GM12878 (cell line): ENCODE results near the gene ZNF212.

Source experiments
- FOS ChIP-seq: IDR thresholded peaks from 3 replicates; pipeline ENCODE4 v1.6.1; 2011; ENCODE audit warnings: borderline replicate concordance; ENCODE audit not compliant: insufficient read length; ENCODE audit errors: extremely low read depth
- FOXM1 ChIP-seq: IDR thresholded peaks from 2 replicates; pipeline ENCODE4 v1.6.1; 2012; ENCODE audit warnings: low read depth, mild to moderate bottlenecking, inconsistent platforms, low read length, moderate library complexity
- NFIC ChIP-seq: IDR thresholded peaks from 2 replicates; pipeline ENCODE4 v1.6.1; 2012; ENCODE audit warnings: low read depth, mild to moderate bottlenecking, inconsistent platforms, low read length, moderate library complexity
- POLR2A ChIP-seq: IDR thresholded peaks from 2 replicates; pipeline ENCODE4 v1.6.1; 2011; ENCODE audit warnings: low read depth, mild to moderate bottlenecking, low read length
- POLR2AphosphoS5 ChIP-seq: IDR thresholded peaks from 2 replicates; pipeline ENCODE4 v1.6.1; 2011; ENCODE audit warnings: mild to moderate bottlenecking, low read length, inconsistent platforms
- RFX5 ChIP-seq: IDR thresholded peaks from 2 replicates; pipeline ENCODE4 v1.6.1; 2011; ENCODE audit warnings: low read depth, low read length, improper control_type of control experiment
- ZNF622 ChIP-seq: fragments of 450-650 bp; IDR thresholded peaks from 2 replicates; pipeline ENCODE4 v1.6.1; 2017; ENCODE audit warnings: mild to moderate bottlenecking, inconsistent platforms
- TF ChIP-seq, protein P1 (sequence below), 3 experiments: IDR thresholded peaks in 2 of 3; conservative IDR thresholded peaks in 1 of 3; 2 replicates each; pipeline ENCODE4 v1.5.1; 2011; ENCODE audit warnings: low read depth in 3 of 3, low read length in 3 of 3, mild to moderate bottlenecking in 3 of 3, control low read depth in 2 of 3, moderate library complexity in 2 of 3, inconsistent platforms in 1 of 3, mixed read lengths in 1 of 3; ENCODE audit not compliant: control insufficient read depth in 2 of 3, insufficient read depth in 1 of 3; ENCODE audit errors: extremely low read depth in 1 of 3
- TF ChIP-seq, protein P2 (sequence below): IDR thresholded peaks from 2 replicates; pipeline ENCODE4 v1.6.1; 2012; ENCODE audit warnings: mild to moderate bottlenecking, low read depth, low read length

DNA sequence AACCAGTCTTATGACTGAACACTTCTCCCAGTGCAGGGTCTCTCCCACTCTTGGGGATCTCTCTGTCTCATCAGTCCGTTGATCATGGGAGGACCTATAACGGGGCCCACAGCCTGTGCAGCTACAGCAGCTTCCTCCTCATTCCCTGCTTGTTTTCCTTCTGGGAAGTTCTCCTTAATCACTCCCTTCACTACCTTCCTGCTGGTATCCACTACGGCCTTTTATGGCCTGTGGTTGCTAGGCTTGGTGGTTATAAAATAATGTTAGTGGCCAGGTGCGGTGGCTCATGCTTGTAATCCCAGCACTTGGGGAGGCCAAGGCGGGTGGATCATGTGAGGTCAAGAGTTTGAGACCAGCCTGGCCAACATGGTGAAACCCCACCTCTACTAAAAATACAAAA lies 47.6 kb upstream of the ZNF212 start:
- TF ChIP-seq, protein P1, sequence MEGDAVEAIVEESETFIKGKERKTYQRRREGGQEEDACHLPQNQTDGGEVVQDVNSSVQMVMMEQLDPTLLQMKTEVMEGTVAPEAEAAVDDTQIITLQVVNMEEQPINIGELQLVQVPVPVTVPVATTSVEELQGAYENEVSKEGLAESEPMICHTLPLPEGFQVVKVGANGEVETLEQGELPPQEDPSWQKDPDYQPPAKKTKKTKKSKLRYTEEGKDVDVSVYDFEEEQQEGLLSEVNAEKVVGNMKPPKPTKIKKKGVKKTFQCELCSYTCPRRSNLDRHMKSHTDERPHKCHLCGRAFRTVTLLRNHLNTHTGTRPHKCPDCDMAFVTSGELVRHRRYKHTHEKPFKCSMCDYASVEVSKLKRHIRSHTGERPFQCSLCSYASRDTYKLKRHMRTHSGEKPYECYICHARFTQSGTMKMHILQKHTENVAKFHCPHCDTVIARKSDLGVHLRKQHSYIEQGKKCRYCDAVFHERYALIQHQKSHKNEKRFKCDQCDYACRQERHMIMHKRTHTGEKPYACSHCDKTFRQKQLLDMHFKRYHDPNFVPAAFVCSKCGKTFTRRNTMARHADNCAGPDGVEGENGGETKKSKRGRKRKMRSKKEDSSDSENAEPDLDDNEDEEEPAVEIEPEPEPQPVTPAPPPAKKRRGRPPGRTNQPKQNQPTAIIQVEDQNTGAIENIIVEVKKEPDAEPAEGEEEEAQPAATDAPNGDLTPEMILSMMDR (IDR thresholded peaks at IDR 0.05 in 2 of 3, conservative IDR thresholded peaks at IDR 0.05 in 1 of 3; ENCODE audit: control insufficient read depth in 2 of 3, extremely low read depth in 1 of 3, insufficient read depth in 1 of 3, low read depth in 3 of 3, low read length in 3 of 3): no peak
- TF ChIP-seq, protein P2, sequence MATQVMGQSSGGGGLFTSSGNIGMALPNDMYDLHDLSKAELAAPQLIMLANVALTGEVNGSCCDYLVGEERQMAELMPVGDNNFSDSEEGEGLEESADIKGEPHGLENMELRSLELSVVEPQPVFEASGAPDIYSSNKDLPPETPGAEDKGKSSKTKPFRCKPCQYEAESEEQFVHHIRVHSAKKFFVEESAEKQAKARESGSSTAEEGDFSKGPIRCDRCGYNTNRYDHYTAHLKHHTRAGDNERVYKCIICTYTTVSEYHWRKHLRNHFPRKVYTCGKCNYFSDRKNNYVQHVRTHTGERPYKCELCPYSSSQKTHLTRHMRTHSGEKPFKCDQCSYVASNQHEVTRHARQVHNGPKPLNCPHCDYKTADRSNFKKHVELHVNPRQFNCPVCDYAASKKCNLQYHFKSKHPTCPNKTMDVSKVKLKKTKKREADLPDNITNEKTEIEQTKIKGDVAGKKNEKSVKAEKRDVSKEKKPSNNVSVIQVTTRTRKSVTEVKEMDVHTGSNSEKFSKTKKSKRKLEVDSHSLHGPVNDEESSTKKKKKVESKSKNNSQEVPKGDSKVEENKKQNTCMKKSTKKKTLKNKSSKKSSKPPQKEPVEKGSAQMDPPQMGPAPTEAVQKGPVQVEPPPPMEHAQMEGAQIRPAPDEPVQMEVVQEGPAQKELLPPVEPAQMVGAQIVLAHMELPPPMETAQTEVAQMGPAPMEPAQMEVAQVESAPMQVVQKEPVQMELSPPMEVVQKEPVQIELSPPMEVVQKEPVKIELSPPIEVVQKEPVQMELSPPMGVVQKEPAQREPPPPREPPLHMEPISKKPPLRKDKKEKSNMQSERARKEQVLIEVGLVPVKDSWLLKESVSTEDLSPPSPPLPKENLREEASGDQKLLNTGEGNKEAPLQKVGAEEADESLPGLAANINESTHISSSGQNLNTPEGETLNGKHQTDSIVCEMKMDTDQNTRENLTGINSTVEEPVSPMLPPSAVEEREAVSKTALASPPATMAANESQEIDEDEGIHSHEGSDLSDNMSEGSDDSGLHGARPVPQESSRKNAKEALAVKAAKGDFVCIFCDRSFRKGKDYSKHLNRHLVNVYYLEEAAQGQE: no peak
- TF ChIP-seq POLR2A (no peak), POLR2AphosphoS5 (no peak), ZNF622 (no peak), RFX5 (no peak), NFIC (no peak), FOXM1 (no peak), FOS (no peak)
